GM23338 (cell line): ENCODE data around the gene MAPRE3. TPM values are rescaled to one million over a fixed set of nuclear protein-coding genes. Genes with fewer than 3 reads are reported as not detected.

Experiments used
- ATAC-seq: fragments of 200-7000 bp; cut with Tn5 transposase; 3 replicates; pipeline ENCODE4 v1.9.1; 2020
- DNase-seq: peaks from one replicate; pipeline ENCODE4 v3.0.0-alpha.2; 2015; ENCODE audit warnings: low spot score
- H2AFZ ChIP-seq: fragments of 200-600 bp; sonication (generic); 2 replicates; pipeline ENCODE4 v1.8.0; 2016; ENCODE audit warnings: antibody characterized with exemption, mild to moderate bottlenecking, moderate library complexity
- H3F3A ChIP-seq: fragments of 200-600 bp; sonication (generic); replicated peaks from 2 replicates; pipeline ENCODE4 v1.8.0; 2017; ENCODE audit warnings: antibody characterized with exemption, mixed run types, low read depth
- H3K27ac ChIP-seq: fragments of 200-600 bp; sonication (generic); 2 replicates; pipeline ENCODE4 v1.6.1; 2016; ENCODE audit warnings: low read depth
- H3K27me3 ChIP-seq: fragments of 200-600 bp; sonication (generic); 2 replicates; pipeline ENCODE4 v1.8.0; 2016; ENCODE audit warnings: mild to moderate bottlenecking, mixed run types, moderate library complexity; ENCODE audit not compliant: insufficient read depth
- H3K36me3 ChIP-seq: fragments of 200-600 bp; sonication (generic); 2 replicates; pipeline ENCODE4 v1.8.0; 2016; ENCODE audit warnings: mild to moderate bottlenecking; ENCODE audit not compliant: insufficient read depth
- H3K4me1 ChIP-seq: fragments of 200-600 bp; sonication (generic); 2 replicates; pipeline ENCODE4 v1.8.0; 2016; ENCODE audit warnings: mild to moderate bottlenecking, moderate library complexity; ENCODE audit not compliant: insufficient read depth
- H3K4me2 ChIP-seq: fragments of 200-600 bp; sonication (generic); 2 replicates; pipeline ENCODE4 v1.7.1; 2017; ENCODE audit warnings: mixed run types
- H3K4me3 ChIP-seq: fragments of 200-600 bp; sonication (generic); 2 replicates; pipeline ENCODE4 v1.6.1; 2016; ENCODE audit warnings: mixed run types
- H3K79me2 ChIP-seq: fragments of 200-600 bp; sonication (generic); replicated peaks from 2 replicates; pipeline ENCODE4 v1.8.0; 2017; ENCODE audit warnings: mild to moderate bottlenecking; ENCODE audit not compliant: insufficient read depth
- H3K9me2 ChIP-seq: fragments of 200-600 bp; sonication (generic); 2 replicates; pipeline ENCODE4 v1.8.0; 2017; ENCODE audit not compliant: insufficient read depth
- H4K20me1 ChIP-seq: fragments of 200-600 bp; sonication (generic); replicated peaks from 2 replicates; pipeline ENCODE4 v1.8.0; 2017; ENCODE audit warnings: mild to moderate bottlenecking; ENCODE audit not compliant: insufficient read depth
- H3K27ac Mint-ChIP-seq: 2 replicates; pipeline ENCODE4 v1.8.0; 2020; ENCODE audit warnings: inconsistent platforms, mild to moderate bottlenecking, moderate library complexity, mixed read lengths
- H3K27me3 Mint-ChIP-seq: 3 replicates; pipeline ENCODE4 v1.8.0; 2022; ENCODE audit warnings: low read depth, mild to moderate bottlenecking, moderate library complexity, mixed read lengths, inconsistent platforms; ENCODE audit not compliant: insufficient read depth, poor library complexity
- H3K36me3 Mint-ChIP-seq: 3 replicates; pipeline ENCODE4 v1.8.0; 2021; ENCODE audit warnings: low read depth, mild to moderate bottlenecking, inconsistent platforms, moderate library complexity, mixed read lengths
- H3K4me1 Mint-ChIP-seq: 3 replicates; pipeline ENCODE4 v1.8.0; 2020; ENCODE audit warnings: mild to moderate bottlenecking, inconsistent platforms, mixed read lengths
- H3K4me3 Mint-ChIP-seq: 3 replicates; pipeline ENCODE4 v1.8.0; 2021; ENCODE audit warnings: moderate library complexity, mild to moderate bottlenecking, inconsistent platforms, mixed read lengths
- H3K9me3 Mint-ChIP-seq: 3 replicates; pipeline ENCODE4 v1.8.0; 2020; ENCODE audit warnings: moderate library complexity, mild to moderate bottlenecking, inconsistent platforms, mixed read lengths
- CTCF ChIP-seq, 2 experiments: fragments of 200-600 bp in 1 of 2; sonication (generic) in 1 of 2; conservative IDR thresholded peaks; 2 replicates each; pipeline versions ENCODE4 v1.5.1 to v1.6.1; 2016 to 2017; ENCODE audit warnings: antibody characterized with exemption in 2 of 2, low read depth in 2 of 2, mild to moderate bottlenecking in 2 of 2, moderate library complexity in 1 of 2
- EZH2phosphoT487 ChIP-seq: fragments of 200-600 bp; sonication (generic); IDR thresholded peaks from one replicate; pipeline ENCODE4 v1.8.1; 2018; ENCODE audit warnings: antibody characterized with exemption; ENCODE audit not compliant: unreplicated experiment
- JUNB ChIP-seq: IDR thresholded peaks from one replicate; pipeline ENCODE4 v1.6.1; 2016; ENCODE audit warnings: antibody characterized with exemption; ENCODE audit not compliant: unreplicated experiment
- POLR2AphosphoS5 ChIP-seq: IDR thresholded peaks from 2 replicates; pipeline ENCODE4 v1.6.1; 2016; ENCODE audit warnings: antibody characterized with exemption, low read depth
- REST ChIP-seq: IDR thresholded peaks from one replicate; pipeline ENCODE4 v1.6.1; 2018; ENCODE audit warnings: antibody characterized with exemption; ENCODE audit not compliant: unreplicated experiment
- ZNF114 ChIP-seq: fragments of 250-450 bp; sonication (Bioruptor Pico); IDR thresholded peaks from 2 replicates; pipeline ENCODE4 v1.5.0; 2020; ENCODE audit warnings: mild to moderate bottlenecking, moderate library complexity
- polyA plus RNA-seq: library from polyadenylated mRNA; unstranded; fragments of >200 nt; fragmentation: Nextera tagmentation; extraction: Ambion mirVana; gene quantifications from 2 replicates; pipeline ENCODE4 v1.2.1, GENCODE V29; 2016
- total RNA-seq: library from RNA; depleted of rRNA; stranded (reverse); fragments of >200 nt; shearing (Covaris generic); gene quantifications from 2 replicates; pipeline ENCODE4 v1.2.3, GENCODE V29; 2014

MAPRE3 gene
- total and polyA plus RNA-seq, 2 experiments from 2014 or later, result 3.3 to 4.5 TPM

DNA sequence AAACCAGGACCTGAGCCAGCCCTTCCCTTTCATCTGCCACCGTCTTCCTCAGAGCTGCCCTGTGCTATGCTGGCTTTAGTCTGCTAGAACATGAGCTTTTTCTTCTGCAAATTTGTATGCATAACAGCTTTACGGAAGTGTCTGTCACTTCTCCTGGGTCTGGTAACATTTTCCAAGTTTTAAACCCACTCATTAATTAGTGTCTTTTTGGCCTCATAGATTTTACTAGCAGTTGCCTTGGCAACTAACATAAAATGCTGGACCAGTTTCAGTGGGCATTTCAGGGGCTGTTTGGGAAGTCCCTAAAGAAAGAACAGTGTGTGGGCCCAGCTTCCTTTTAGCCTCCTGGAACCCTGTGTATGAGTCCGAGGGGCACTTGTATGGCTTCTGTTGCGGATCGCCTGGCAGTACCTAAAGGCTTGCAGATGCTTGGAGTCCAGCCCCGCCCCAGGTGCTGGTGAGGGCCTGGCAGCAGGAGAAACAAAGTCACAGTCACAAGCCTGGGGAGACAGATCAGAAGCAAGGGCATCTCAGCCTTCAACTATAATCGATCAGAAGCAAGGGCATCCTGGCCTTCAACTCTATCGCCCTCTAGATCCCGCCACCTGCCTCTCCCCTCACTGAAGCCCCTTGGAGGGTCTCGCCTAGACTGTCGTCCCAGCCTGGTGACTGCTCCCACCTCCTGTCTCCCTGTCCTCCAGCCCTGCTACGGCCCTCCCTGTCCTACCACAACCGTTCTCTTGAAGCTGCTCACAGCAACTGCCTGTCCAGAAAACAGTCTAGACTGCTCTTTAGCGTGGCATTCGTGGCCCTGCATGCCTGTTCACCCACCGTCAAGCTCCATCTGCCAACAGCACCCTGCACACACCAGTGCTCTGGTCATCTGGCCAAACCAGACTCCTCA lies 36.8 kb upstream of the MAPRE3 start:
- Histone ChIP-seq H3K4me1 (no peaks in the 10 kb centered on the region), H3K27ac (no peak overlapping the region), H3F3A (no peaks in the 10 kb centered on the region), H3K4me3 (no peak overlapping the region), H2AFZ (no peak overlapping the region), H4K20me1 (no peaks in the 10 kb centered on the region), H3K27me3 (no peaks in the 10 kb centered on the region), H3K79me2 (no peaks in the 10 kb centered on the region), H3K4me2 (no peak overlapping the region), H3K36me3 (no peaks in the 10 kb centered on the region), H3K9me2 (no peaks in the 10 kb centered on the region)
- Mint-ChIP-seq H3K4me3 (no peak overlapping the region), H3K36me3 (no peaks in the 10 kb centered on the region), H3K9me3 (no peaks in the 10 kb centered on the region), H3K27me3 (no peaks in the 10 kb centered on the region), H3K4me1 (peaks cover 5% of the 10 kb centered on the region; the same call in 2 of the 3 replicates), H3K27ac (no peak overlapping the region)
- DNase-seq (no peak), ATAC-seq (no peak)
- peak; percentile 8 to 35; a peak in 1 of 4 replicates for TF ChIP-seq CTCF (conservative IDR thresholded peaks at IDR 0.05; ENCODE audit: low read depth in 2 of 2)
- no peak for TF ChIP-seq JUNB

GRCh38 chr2:26934335-26934724 lies 36.1 kb upstream of the MAPRE3 start:
- Mint-ChIP-seq H3K9me3 (no peaks in the 10 kb centered on the region), H3K36me3 (no peaks in the 10 kb centered on the region), H3K27ac (no peak overlapping the region), H3K4me1 (peaks cover 9% of the 10 kb centered on the region; the same call in 2 of the 3 replicates), H3K27me3 (peaks cover 5% of the 10 kb centered on the region), H3K4me3 (no peak overlapping the region)
- H3F3A ChIP-seq, result no peaks in the 10 kb centered on the region
- no peaks in the 10 kb centered on the region for H4K20me1 ChIP-seq
- DNase-seq (no peak), ATAC-seq (no peak)
- H3K4me2 ChIP-seq, result no peak overlapping the region
- H3K79me2 ChIP-seq, result no peaks in the 10 kb centered on the region
- no peak overlapping the region for H3K27ac ChIP-seq
- no peak overlapping the region for H2AFZ ChIP-seq
- no peaks in the 10 kb centered on the region for H3K36me3 ChIP-seq
- H3K9me2 ChIP-seq, result no peaks in the 10 kb centered on the region
- H3K27me3 ChIP-seq, result no peaks in the 10 kb centered on the region
- no peak overlapping the region for H3K4me3 ChIP-seq
- H3K4me1 ChIP-seq, result no peaks in the 10 kb centered on the region
- TF ChIP-seq EZH2phosphoT487, result no peak
- no peak for TF ChIP-seq ZNF114 (CRISPR knock-in tag)
- no peak for TF ChIP-seq REST
- TF ChIP-seq POLR2AphosphoS5, result no peak
- no peak for TF ChIP-seq CTCF (conservative IDR thresholded peaks at IDR 0.05; ENCODE audit: low read depth in 2 of 2)
